ENCODE results near the gene CMSS1. TPM values are rescaled to one million over a fixed set of nuclear protein-coding genes. Genes with fewer than 3 reads are reported as not detected.

Gene CMSS1
- total RNA-seq, 1 donor from 2014 or later, result 28.4 TPM

DNA sequence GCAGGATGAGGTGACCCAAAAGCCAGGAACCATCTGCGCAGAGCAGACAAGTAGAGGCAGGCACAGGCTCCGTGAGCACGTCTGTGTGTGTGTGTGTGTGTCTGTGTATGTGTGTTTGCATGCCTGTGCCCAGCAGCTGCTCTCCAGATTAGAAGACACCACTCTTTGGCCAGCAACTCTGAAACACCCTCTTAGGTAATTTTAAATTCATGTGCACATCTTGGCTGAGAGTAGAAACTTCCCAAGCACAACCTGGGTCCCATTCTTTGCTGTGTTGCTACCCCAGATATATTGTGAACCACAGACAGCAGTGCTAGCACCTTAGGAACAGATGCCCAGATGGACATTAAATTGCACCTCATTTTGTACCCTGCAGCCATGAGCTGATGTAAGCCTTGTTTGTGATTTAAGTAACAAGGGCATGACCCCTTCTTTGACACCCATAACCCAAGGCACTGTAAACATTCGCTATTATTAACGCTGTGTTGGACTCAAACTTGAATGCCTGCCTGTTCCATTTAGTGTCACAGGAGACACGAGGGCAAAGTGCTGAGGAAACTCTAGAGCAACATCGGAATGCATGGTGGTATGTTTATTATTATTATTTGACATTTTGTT lies 296.9 kb downstream of the CMSS1 start, which contains the start of gene FILIP1L:
Gene FILIP1L, minus strand, starts transcription at position 89 of the 618 bp plus-strand sequence.
- DNase-seq (ENCODE audit: low read depth), result no peak
- no peak within 1 kb of the TSS for H3K4me3 ChIP-seq (ENCODE audit: low read depth, low read length)
- TF ChIP-seq, protein P1, sequence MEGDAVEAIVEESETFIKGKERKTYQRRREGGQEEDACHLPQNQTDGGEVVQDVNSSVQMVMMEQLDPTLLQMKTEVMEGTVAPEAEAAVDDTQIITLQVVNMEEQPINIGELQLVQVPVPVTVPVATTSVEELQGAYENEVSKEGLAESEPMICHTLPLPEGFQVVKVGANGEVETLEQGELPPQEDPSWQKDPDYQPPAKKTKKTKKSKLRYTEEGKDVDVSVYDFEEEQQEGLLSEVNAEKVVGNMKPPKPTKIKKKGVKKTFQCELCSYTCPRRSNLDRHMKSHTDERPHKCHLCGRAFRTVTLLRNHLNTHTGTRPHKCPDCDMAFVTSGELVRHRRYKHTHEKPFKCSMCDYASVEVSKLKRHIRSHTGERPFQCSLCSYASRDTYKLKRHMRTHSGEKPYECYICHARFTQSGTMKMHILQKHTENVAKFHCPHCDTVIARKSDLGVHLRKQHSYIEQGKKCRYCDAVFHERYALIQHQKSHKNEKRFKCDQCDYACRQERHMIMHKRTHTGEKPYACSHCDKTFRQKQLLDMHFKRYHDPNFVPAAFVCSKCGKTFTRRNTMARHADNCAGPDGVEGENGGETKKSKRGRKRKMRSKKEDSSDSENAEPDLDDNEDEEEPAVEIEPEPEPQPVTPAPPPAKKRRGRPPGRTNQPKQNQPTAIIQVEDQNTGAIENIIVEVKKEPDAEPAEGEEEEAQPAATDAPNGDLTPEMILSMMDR (conservative IDR thresholded peaks at IDR 0.05; ENCODE audit: low read depth, low read length), result no peak

DNA sequence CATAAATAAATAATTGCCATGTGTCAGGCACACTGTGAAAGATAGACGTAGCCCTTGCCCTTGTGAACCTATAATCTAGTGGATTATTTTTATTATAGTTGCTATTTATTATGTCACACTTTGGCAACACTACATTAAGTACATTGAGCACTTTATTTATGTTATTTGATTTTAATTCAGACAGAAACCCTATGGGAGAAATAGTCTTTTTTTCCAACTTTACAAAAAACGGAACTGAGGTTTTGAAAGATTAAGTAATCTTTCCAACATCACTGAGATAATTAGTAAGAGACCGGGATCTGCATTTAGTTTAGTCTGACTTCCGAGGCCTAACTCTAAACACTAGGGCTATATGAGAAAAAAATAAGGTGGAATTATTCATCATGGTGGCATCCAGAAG lies 299.4 kb downstream of the CMSS1 start:
- H3K4me3 ChIP-seq (ENCODE audit: low read depth, low read length), result no peak overlapping the region
- TF ChIP-seq, protein P1 (conservative IDR thresholded peaks at IDR 0.05; ENCODE audit: low read depth, low read length), result no peak
- no peak for DNase-seq (ENCODE audit: low read depth)

GRCh38 chr3:100120012-100120411 lies 302.4 kb downstream of the CMSS1 start:
- TF ChIP-seq, protein P1 (conservative IDR thresholded peaks at IDR 0.05; ENCODE audit: low read depth, low read length), result no peak
- H3K4me3 ChIP-seq (ENCODE audit: low read depth, low read length), result no peak overlapping the region
- DNase-seq (ENCODE audit: low read depth), result no peak

- TF ChIP-seq, protein P1 (conservative IDR thresholded peaks at IDR 0.05; ENCODE audit: low read depth, low read length), result no peak
- H3K4me3 ChIP-seq (ENCODE audit: low read depth, low read length), result no peak overlapping the region
- DNase-seq (ENCODE audit: low read depth), result no peak
Measured at GRCh38 chr3:100120693-100121092, 303.0 kb downstream of the CMSS1 start.

DNA sequence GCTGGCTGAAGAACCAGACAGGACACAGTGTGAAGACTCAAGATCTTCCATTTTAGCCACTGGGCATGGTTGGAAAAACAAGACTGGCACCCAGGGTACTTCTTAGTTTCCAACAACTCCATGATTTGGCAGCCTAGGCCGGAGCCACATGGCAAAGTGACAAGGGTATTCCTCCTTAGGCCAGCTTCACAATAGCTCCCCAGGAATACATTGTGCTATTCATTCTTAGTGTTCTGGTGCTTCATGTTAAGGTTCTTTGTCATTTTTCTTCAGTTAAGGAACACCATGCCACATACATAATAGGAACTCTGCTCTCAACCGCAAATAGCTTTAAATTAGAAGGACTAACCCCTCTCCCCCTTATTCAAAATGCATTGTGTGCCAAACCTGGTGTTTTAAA lies 304.7 kb downstream of the CMSS1 start:
- no peak overlapping the region for H3K4me3 ChIP-seq (ENCODE audit: low read depth, low read length)
- TF ChIP-seq, protein P1 (conservative IDR thresholded peaks at IDR 0.05; ENCODE audit: low read depth, low read length), result no peak
- no peak for DNase-seq (ENCODE audit: low read depth)

- no peak overlapping the region for H3K4me3 ChIP-seq (ENCODE audit: low read depth, low read length)
- TF ChIP-seq, protein P1 (conservative IDR thresholded peaks at IDR 0.05; ENCODE audit: low read depth, low read length), result no peak
- DNase-seq (ENCODE audit: low read depth), result no peak
Measured at GRCh38 chr3:100123112-100123511, 305.4 kb downstream of the CMSS1 start.

DNA sequence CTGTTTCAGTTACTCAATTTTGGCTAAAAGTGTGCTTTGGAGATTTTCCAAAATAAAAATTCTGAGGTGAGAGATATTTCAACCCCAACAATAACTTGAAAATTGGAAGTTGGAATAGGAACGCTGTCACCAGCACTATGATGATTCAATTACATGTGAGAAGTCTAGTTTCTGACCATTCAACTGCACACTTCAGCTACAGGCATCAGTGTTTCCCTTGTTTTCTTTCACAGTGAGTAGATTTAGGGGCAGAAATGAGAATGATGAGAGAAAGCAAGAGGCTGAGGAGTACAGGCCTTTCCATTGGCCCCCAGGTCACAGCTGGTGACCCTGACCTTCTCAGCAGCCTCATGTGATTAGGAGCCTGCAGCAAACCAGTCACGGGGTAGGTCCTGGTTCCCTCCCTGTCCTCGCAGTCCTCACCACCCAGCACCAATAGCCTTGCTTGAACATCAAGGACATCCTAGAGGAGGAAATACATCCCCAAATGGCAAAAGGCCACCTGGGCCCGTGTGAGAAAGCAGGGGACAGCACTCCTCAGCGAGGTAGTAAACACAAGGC lies 306.6 kb downstream of the CMSS1 start:
- no peak overlapping the region for H3K4me3 ChIP-seq (ENCODE audit: low read depth, low read length)
- TF ChIP-seq, protein P1 (conservative IDR thresholded peaks at IDR 0.05; ENCODE audit: low read depth, low read length), result no peak
- no peak for DNase-seq (ENCODE audit: low read depth)

All from epithelial cell of proximal tubule (primary cell).